ENCODE measurements around the gene DBX1. TPM values are rescaled to one million over a fixed set of nuclear protein-coding genes. Genes with fewer than 3 reads are reported as not detected.

DBX1 gene
- total and polyA plus RNA-seq, 2 experiments from 2014 or later: not detected

DNA sequence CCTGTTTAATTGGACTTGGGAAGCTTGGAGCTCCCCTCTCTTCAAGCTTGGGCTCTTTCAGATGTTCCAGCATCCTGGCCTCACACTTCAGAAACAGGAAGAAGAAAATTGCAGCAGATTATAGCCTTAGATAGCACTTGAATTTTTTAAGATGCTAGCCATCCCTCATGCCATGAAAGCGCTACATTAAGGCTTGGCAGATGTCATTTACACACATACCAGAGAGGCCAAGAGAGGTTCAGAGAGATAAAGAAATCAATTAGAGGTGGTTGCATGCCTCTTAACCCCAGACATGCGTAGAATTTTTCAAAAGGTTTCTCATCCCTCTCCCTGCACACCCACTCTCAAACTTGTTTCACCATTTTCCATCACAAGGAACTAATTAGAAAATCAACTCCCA is 31.9 kb upstream of the DBX1 start:
- H3K36me3 Mint-ChIP-seq (ENCODE audit: low read depth): no peaks in the 10 kb centered on the region
- no peaks in the 10 kb centered on the region for H3K9me2 ChIP-seq (ENCODE audit: insufficient read depth)
- no peak overlapping the region for H3K4me3 ChIP-seq
- no peaks in the 10 kb centered on the region for H3K36me3 ChIP-seq (ENCODE audit: insufficient read depth)
- H3K27me3 Mint-ChIP-seq (ENCODE audit: insufficient read depth, low read depth, poor library complexity): peaks cover 14% of the 10 kb centered on the region
- no peak overlapping the region for H3K4me2 ChIP-seq
- H3K27ac ChIP-seq (ENCODE audit: low read depth): no peak overlapping the region
- peaks cover 7% of the 10 kb centered on the region for H3K4me1 Mint-ChIP-seq
- peaks cover 98% of the 10 kb centered on the region for H3K27me3 ChIP-seq (ENCODE audit: insufficient read depth)
- no peak overlapping the region for H3K27ac Mint-ChIP-seq
- H3K4me3 Mint-ChIP-seq: no peak overlapping the region
- H4K20me1 ChIP-seq (replicated peaks; ENCODE audit: insufficient read depth): no peaks in the 10 kb centered on the region
- no peaks in the 10 kb centered on the region for H3K4me1 ChIP-seq (ENCODE audit: insufficient read depth)
- H3K9me3 Mint-ChIP-seq: no peaks in the 10 kb centered on the region
- no peak overlapping the region for H2AFZ ChIP-seq
- H3K79me2 ChIP-seq (replicated peaks; ENCODE audit: insufficient read depth): no peaks in the 10 kb centered on the region
- no peak for DNase-seq (ENCODE audit: low spot score)
- no peak for TF ChIP-seq JUNB (IDR thresholded peaks at IDR 0.05; ENCODE audit: unreplicated experiment)
- no peak for TF ChIP-seq EZH2phosphoT487 (IDR thresholded peaks at IDR 0.05; ENCODE audit: unreplicated experiment)
- TF ChIP-seq, protein P1, sequence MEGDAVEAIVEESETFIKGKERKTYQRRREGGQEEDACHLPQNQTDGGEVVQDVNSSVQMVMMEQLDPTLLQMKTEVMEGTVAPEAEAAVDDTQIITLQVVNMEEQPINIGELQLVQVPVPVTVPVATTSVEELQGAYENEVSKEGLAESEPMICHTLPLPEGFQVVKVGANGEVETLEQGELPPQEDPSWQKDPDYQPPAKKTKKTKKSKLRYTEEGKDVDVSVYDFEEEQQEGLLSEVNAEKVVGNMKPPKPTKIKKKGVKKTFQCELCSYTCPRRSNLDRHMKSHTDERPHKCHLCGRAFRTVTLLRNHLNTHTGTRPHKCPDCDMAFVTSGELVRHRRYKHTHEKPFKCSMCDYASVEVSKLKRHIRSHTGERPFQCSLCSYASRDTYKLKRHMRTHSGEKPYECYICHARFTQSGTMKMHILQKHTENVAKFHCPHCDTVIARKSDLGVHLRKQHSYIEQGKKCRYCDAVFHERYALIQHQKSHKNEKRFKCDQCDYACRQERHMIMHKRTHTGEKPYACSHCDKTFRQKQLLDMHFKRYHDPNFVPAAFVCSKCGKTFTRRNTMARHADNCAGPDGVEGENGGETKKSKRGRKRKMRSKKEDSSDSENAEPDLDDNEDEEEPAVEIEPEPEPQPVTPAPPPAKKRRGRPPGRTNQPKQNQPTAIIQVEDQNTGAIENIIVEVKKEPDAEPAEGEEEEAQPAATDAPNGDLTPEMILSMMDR (conservative IDR thresholded peaks at IDR 0.05; ENCODE audit: low read depth in 2 of 2): no peak
- TF ChIP-seq, protein P2, sequence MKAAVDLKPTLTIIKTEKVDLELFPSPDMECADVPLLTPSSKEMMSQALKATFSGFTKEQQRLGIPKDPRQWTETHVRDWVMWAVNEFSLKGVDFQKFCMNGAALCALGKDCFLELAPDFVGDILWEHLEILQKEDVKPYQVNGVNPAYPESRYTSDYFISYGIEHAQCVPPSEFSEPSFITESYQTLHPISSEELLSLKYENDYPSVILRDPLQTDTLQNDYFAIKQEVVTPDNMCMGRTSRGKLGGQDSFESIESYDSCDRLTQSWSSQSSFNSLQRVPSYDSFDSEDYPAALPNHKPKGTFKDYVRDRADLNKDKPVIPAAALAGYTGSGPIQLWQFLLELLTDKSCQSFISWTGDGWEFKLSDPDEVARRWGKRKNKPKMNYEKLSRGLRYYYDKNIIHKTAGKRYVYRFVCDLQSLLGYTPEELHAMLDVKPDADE (IDR thresholded peaks at IDR 0.05): no peak
- TF ChIP-seq POLR2AphosphoS5 (IDR thresholded peaks at IDR 0.05; ENCODE audit: low read depth): no peak
- no peak for TF ChIP-seq ZNF331 (CRISPR knock-in tag; IDR thresholded peaks at IDR 0.05; ENCODE audit: low read depth)
- no peak for TF ChIP-seq STAT1 (IDR thresholded peaks at IDR 0.05; ENCODE audit: unreplicated experiment)
- no peak for TF ChIP-seq EZH2 (IDR thresholded peaks at IDR 0.05; ENCODE audit: low read depth, unreplicated experiment)
- no peak for TF ChIP-seq CREB1 (CRISPR knock-in tag; IDR thresholded peaks at IDR 0.05; ENCODE audit: low read depth)
- TF ChIP-seq, protein P3, sequence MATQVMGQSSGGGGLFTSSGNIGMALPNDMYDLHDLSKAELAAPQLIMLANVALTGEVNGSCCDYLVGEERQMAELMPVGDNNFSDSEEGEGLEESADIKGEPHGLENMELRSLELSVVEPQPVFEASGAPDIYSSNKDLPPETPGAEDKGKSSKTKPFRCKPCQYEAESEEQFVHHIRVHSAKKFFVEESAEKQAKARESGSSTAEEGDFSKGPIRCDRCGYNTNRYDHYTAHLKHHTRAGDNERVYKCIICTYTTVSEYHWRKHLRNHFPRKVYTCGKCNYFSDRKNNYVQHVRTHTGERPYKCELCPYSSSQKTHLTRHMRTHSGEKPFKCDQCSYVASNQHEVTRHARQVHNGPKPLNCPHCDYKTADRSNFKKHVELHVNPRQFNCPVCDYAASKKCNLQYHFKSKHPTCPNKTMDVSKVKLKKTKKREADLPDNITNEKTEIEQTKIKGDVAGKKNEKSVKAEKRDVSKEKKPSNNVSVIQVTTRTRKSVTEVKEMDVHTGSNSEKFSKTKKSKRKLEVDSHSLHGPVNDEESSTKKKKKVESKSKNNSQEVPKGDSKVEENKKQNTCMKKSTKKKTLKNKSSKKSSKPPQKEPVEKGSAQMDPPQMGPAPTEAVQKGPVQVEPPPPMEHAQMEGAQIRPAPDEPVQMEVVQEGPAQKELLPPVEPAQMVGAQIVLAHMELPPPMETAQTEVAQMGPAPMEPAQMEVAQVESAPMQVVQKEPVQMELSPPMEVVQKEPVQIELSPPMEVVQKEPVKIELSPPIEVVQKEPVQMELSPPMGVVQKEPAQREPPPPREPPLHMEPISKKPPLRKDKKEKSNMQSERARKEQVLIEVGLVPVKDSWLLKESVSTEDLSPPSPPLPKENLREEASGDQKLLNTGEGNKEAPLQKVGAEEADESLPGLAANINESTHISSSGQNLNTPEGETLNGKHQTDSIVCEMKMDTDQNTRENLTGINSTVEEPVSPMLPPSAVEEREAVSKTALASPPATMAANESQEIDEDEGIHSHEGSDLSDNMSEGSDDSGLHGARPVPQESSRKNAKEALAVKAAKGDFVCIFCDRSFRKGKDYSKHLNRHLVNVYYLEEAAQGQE (IDR thresholded peaks at IDR 0.05; ENCODE audit: unreplicated experiment): no peak
- TF ChIP-seq, protein P4, sequence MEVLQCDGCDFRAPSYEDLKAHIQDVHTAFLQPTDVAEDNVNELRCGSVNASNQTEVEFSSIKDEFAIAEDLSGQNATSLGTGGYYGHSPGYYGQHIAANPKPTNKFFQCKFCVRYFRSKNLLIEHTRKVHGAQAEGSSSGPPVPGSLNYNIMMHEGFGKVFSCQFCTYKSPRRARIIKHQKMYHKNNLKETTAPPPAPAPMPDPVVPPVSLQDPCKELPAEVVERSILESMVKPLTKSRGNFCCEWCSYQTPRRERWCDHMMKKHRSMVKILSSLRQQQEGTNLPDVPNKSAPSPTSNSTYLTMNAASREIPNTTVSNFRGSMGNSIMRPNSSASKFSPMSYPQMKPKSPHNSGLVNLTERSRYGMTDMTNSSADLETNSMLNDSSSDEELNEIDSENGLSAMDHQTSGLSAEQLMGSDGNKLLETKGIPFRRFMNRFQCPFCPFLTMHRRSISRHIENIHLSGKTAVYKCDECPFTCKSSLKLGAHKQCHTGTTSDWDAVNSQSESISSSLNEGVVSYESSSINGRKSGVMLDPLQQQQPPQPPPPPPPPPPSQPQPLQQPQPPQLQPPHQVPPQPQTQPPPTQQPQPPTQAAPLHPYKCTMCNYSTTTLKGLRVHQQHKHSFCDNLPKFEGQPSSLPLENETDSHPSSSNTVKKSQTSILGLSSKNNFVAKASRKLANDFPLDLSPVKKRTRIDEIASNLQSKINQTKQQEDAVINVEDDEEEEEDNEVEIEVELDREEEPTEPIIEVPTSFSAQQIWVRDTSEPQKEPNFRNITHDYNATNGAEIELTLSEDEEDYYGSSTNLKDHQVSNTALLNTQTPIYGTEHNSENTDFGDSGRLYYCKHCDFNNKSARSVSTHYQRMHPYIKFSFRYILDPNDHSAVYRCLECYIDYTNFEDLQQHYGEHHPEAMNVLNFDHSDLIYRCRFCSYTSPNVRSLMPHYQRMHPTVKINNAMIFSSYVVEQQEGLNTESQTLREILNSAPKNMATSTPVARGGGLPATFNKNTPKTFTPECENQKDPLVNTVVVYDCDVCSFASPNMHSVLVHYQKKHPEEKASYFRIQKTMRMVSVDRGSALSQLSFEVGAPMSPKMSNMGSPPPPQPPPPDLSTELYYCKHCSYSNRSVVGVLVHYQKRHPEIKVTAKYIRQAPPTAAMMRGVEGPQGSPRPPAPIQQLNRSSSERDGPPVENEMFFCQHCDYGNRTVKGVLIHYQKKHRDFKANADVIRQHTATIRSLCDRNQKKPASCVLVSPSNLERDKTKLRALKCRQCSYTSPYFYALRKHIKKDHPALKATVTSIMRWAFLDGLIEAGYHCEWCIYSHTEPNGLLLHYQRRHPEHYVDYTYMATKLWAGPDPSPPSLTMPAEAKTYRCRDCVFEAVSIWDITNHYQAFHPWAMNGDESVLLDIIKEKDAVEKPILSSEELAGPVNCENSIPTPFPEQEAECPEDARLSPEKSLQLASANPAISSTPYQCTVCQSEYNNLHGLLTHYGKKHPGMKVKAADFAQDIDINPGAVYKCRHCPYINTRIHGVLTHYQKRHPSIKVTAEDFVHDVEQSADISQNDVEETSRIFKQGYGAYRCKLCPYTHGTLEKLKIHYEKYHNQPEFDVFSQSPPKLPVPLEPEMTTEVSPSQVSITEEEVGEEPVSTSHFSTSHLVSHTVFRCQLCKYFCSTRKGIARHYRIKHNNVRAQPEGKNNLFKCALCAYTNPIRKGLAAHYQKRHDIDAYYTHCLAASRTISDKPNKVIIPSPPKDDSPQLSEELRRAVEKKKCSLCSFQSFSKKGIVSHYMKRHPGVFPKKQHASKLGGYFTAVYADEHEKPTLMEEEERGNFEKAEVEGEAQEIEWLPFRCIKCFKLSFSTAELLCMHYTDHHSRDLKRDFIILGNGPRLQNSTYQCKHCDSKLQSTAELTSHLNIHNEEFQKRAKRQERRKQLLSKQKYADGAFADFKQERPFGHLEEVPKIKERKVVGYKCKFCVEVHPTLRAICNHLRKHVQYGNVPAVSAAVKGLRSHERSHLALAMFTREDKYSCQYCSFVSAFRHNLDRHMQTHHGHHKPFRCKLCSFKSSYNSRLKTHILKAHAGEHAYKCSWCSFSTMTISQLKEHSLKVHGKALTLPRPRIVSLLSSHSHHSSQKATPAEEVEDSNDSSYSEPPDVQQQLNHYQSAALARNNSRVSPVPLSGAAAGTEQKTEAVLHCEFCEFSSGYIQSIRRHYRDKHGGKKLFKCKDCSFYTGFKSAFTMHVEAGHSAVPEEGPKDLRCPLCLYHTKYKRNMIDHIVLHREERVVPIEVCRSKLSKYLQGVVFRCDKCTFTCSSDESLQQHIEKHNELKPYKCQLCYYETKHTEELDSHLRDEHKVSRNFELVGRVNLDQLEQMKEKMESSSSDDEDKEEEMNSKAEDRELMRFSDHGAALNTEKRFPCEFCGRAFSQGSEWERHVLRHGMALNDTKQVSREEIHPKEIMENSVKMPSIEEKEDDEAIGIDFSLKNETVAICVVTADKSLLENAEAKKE (CRISPR knock-in tag; IDR thresholded peaks at IDR 0.05): no peak
- no peak for TF ChIP-seq NANOG (IDR thresholded peaks at IDR 0.05; ENCODE audit: borderline replicate concordance)
- TF ChIP-seq ZNF114 (CRISPR knock-in tag; IDR thresholded peaks at IDR 0.05): no peak
- ATAC-seq: no peak
- no peaks in the 10 kb centered on the region for H3F3A ChIP-seq (replicated peaks; ENCODE audit: low read depth)
